Epithelial cell of proximal tubule (primary cell): ENCODE data around the gene LRRK1. TPM values are rescaled to one million over a fixed set of nuclear protein-coding genes. Genes with fewer than 3 reads are reported as not detected.

ENCODE experiments used
- DNase-seq: peaks from one replicate; pipeline ENCODE4 v3.0.0-alpha.2; 2011; ENCODE audit warnings: low read depth
- H3K4me3 ChIP-seq: 2 replicates; pipeline ENCODE4 v1.5.1; 2011; ENCODE audit warnings: low read depth, mild to moderate bottlenecking, low read length
- total RNA-seq: library from RNA; depleted of rRNA; stranded (reverse); fragments of >200 nt; gene quantifications from 2 replicates; pipeline ENCODE4 v1.2.3, GENCODE V29; 2015
- TF ChIP-seq, protein P1 (sequence below): conservative IDR thresholded peaks from 2 replicates; pipeline ENCODE4 v1.5.1; 2012; ENCODE audit warnings: low read depth, mild to moderate bottlenecking, low read length

Gene LRRK1
- total RNA-seq, 1 donor from 2014 or later: 8.1 TPM

DNA sequence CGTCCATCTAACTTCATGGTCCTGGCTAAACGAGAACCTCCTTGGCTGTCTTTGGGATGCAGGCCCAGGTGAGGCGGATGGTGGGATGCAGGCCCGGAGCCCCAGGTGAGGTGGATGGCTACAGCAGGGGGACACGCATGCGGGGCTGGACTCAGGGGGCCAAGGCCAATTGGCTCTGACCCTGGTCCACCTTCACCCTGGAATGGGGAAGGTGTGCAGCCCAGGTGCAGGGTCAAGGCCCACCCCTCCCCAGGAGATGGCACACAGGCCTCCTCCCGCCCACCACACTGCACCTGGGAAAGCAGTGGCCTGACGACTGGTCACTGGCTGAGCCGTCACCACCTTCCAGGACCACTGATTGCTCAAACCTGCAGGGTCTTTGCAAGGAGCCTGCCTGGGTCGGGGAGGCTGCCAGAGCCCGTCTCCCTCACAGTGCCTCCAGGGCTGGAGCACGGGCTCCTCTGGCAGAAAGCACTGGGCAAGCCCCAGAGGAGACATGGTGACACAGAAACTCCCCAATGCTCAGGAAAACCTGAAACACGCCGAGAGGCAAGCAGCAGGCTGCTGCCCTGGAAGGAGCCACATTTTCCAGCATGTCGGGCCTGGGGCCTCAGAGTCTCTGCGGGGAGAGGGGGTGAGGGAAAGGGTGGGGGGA lies 159.6 kb downstream of the LRRK1 start:
- TF ChIP-seq, protein P1, sequence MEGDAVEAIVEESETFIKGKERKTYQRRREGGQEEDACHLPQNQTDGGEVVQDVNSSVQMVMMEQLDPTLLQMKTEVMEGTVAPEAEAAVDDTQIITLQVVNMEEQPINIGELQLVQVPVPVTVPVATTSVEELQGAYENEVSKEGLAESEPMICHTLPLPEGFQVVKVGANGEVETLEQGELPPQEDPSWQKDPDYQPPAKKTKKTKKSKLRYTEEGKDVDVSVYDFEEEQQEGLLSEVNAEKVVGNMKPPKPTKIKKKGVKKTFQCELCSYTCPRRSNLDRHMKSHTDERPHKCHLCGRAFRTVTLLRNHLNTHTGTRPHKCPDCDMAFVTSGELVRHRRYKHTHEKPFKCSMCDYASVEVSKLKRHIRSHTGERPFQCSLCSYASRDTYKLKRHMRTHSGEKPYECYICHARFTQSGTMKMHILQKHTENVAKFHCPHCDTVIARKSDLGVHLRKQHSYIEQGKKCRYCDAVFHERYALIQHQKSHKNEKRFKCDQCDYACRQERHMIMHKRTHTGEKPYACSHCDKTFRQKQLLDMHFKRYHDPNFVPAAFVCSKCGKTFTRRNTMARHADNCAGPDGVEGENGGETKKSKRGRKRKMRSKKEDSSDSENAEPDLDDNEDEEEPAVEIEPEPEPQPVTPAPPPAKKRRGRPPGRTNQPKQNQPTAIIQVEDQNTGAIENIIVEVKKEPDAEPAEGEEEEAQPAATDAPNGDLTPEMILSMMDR: no peak
- H3K4me3 ChIP-seq: no peak overlapping the region
- DNase-seq: no peak

DNA sequence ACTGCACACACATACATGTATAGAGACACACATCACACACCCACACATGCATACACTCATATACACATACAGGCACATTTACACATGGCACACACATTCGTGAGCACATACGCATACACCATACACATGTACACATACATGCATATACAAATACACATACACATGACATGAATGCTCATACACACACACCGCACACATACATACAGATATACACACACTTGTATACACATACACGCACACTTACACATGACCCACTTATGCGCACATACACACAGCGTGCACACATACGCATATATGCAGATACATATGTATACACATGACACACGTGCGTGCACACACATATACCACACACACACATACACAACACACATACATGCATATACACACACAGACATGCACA lies 162.7 kb downstream of the LRRK1 start:
- TF ChIP-seq, protein P1: no peak
- no peak overlapping the region for H3K4me3 ChIP-seq
- DNase-seq: no peak

DNA sequence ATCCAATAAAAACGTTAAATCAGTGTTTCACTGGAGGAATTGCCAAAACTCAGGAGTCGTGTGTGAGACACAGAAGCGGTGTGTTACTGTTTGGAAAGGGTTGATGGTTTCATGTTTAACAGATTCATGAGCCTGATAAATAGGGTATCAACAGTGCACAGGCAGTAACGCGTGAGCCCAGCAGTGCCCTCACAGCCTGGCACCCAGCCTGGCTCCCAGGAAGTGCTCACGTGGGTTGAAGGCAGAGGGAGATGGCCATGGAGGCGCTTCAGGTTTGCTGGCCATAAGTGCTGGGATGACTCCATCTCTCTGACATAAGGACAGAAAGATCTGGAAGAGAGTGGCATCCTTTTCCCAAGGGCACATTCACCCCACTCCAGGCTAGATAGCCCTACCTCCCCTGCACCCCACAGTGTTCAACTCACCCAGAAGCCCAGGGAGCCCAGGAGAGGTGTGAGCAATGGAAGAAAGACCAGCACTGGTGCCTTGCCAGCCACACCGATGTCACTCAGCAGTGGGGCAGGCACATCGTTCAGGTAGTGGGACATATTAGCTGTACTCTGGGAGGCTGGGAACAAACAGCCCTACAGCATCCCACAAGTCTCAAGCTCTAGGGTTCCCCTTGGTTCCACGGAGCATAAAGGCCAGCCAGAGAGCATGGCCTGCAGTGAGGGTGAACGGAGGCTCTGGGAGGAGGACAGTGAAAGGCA lies 164.3 kb downstream of the LRRK1 start:
- H3K4me3 ChIP-seq: no peak overlapping the region
- TF ChIP-seq, protein P1: no peak
- no peak for DNase-seq

DNA sequence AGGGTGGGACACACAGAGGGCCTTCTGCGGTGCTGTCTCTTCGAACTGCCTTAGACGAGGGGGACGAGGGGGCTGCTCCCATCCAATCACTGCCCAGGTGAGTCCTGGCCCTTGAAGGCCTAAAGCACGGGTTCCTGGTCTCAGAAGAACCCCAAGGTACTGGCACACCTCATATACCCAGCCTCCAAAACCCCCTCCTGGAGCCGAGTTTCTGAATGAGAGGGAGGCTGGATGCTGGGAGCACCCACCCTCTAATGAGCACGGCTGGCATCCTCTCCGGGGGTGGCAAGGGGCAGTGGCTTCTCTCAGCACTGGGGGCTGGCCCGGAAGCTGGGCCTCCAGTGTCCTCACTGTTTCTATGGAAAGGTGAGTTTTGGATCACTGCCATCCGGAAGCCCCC lies 165.6 kb downstream of the LRRK1 start:
- no peak overlapping the region for H3K4me3 ChIP-seq
- no peak for DNase-seq
- TF ChIP-seq, protein P1: no peak

DNA sequence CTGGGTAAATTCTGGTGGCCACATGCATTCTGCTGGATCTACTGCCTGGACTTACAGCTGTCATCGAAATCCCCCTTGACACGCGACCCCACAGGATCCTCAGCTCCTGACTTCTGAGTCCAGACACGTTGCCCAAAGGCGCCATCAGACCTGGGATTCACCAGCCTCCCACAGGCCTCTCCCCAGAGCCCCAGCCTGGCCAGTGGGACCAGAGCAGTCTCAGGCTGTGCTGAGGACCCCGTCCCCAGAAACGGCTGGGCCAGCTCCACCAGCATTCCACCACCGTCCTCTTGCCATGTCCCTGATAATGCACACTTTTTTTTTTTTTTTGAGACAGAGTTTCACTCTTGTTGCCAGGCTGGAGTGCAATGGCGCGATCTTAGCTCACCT lies 166.1 kb downstream of the LRRK1 start:
- DNase-seq: no peak
- no peak overlapping the region for H3K4me3 ChIP-seq
- TF ChIP-seq, protein P1: no peak

DNA sequence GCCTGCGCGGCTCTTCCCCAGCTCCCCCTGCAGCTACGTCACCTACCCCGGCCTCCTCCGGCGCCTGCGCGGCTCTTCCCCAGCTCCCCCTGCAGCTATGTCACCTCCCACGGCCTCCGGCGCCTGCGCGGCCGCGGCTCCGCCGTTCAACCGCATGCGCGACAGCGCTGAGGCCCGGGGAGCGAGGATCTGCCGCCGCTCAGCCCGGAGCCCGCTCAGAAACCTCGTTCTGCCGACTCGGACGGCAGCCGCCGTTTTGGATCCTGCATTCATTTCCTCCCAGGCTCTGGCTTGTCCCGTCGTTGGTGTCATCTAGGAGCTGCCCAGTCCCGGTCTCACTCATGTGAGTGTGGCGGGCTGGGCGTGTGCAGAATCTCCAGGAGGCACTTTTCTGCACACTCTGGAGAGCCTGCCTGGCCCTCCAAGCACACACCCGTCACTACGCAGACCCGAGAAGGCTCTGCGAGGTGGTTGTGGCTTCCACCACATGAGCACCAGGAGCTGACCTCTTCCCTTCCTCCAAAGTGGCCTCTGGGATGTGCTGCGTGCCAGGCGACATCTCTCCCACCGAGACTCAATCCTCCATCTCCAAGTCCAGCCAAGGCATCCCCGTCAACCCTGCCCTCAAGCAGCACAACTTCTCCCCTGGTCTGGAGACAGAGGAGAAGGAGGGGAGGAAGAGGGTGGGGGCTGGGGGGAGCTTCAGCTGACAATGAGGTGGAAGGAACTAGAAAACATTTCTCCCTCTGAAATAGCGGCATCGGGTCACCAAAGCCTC lies 167.4 kb downstream of the LRRK1 start:
- no peak overlapping the region for H3K4me3 ChIP-seq
- DNase-seq: no peak
- TF ChIP-seq, protein P1: no peak
